Mesothelial cell of epicardium (in vitro differentiated cells): Measurements from ENCODE around the gene TSEN15. TPM values are rescaled to one million over a fixed set of nuclear protein-coding genes. Genes with fewer than 3 reads are reported as not detected.
A peak's percentile ranks its signal among the peaks of the same experiment; 100 is the strongest.

Experiments
- DNase-seq, 2 experiments: peaks; one replicate each; pipeline ENCODE4 v3.0.0; 2021; ENCODE audit warnings: low spot score in 2 of 2; ENCODE audit not compliant: unreplicated experiment in 2 of 2
- H3K27ac Mint-ChIP-seq: 2 replicates; pipeline ENCODE4 v1.8.0; 2021; ENCODE audit warnings: mixed read lengths
- H3K27me3 Mint-ChIP-seq: 2 replicates; pipeline ENCODE4 v1.8.0; 2021; ENCODE audit warnings: low read depth, mixed read lengths
- H3K36me3 Mint-ChIP-seq: 2 replicates; pipeline ENCODE4 v1.8.0; 2021; ENCODE audit warnings: mixed read lengths
- H3K4me1 Mint-ChIP-seq: 2 replicates; pipeline ENCODE4 v1.8.0; 2021; ENCODE audit warnings: mixed read lengths
- H3K4me3 Mint-ChIP-seq: 2 replicates; pipeline ENCODE4 v1.8.0; 2021; ENCODE audit warnings: mild to moderate bottlenecking, moderate library complexity, mixed read lengths
- H3K9me3 Mint-ChIP-seq: 2 replicates; pipeline ENCODE4 v1.8.0; 2021; ENCODE audit warnings: mixed read lengths
- total RNA-seq: library from RNA; stranded (reverse); gene quantifications from 3 replicates; pipeline ENCODE4 v1.2.1, GENCODE V29; 2021
- TF ChIP-seq, protein P1 (sequence below): fragments of 200-600 bp; sonication (generic); IDR thresholded peaks from one replicate; pipeline ENCODE4 v1.5.0; 2021; ENCODE audit warnings: antibody characterized with exemption; ENCODE audit not compliant: unreplicated experiment

Gene TSEN15
- total RNA-seq, 1 donor from 2014 or later, result 32.8 TPM

DNA sequence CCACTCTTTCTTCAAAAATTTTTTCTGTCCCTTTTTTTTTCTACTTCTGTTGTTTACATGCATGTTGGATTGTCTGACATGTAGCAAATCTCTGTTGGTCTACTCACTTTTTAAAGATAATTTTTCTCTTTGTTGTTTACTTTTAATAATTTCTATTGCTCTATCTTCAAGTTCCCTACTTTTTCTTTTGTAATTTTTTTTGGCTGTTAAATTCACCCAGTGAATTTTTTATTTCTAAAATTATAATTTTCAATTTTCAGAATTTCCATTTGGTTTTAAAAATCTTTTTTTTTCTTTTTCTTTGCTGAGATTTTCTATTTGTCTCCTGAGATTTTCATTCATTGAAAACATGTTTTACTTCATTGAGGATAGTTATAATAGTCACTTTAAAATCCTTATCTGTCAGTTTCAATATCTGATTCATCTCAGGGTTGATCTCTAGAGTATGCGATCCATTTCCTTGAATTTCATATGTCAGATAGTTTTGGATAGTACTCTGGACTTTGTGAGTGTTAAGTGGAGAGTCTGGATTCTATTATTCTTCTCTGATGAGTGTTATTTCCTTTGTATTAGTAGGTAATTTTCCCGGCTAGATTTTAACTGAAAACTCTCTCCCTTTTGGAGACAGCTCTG lies 1.6 kb upstream of the TSEN15 start:
- TF ChIP-seq, protein P1, sequence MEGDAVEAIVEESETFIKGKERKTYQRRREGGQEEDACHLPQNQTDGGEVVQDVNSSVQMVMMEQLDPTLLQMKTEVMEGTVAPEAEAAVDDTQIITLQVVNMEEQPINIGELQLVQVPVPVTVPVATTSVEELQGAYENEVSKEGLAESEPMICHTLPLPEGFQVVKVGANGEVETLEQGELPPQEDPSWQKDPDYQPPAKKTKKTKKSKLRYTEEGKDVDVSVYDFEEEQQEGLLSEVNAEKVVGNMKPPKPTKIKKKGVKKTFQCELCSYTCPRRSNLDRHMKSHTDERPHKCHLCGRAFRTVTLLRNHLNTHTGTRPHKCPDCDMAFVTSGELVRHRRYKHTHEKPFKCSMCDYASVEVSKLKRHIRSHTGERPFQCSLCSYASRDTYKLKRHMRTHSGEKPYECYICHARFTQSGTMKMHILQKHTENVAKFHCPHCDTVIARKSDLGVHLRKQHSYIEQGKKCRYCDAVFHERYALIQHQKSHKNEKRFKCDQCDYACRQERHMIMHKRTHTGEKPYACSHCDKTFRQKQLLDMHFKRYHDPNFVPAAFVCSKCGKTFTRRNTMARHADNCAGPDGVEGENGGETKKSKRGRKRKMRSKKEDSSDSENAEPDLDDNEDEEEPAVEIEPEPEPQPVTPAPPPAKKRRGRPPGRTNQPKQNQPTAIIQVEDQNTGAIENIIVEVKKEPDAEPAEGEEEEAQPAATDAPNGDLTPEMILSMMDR, result no peak
- peak overlapping the region; percentile 21 for H3K4me3 Mint-ChIP-seq
- H3K36me3 Mint-ChIP-seq, result peaks cover 7% of the 10 kb centered on the region
- H3K27ac Mint-ChIP-seq, result peak overlapping the region; percentile 98
- H3K27me3 Mint-ChIP-seq, result peaks cover 1% of the 10 kb centered on the region
- no peak for DNase-seq
- no peaks in the 10 kb centered on the region for H3K9me3 Mint-ChIP-seq
- H3K4me1 Mint-ChIP-seq, result peaks cover 33% of the 10 kb centered on the region

DNA sequence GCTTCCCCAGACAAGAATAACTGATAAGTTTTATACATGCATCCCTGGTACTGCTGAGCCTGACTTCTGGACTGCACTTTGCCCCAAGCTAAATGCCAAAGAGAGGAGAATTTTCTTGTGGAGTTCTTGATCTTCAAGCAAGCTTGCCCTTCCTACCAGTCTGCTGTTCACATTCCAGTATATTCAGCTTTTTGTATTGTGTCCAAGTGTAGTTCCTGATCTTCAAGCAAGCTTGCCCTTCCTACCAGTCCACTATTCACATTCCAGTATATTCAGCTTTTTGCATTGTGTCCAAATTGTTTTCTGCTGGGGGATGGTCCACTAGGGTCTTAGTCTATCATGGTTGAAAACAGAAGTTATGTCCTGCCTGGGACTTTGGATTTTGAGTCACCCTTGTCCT lies 894 bp upstream of the TSEN15 start:
- Mint-ChIP-seq H3K4me1 (peaks cover 32% of the 10 kb centered on the region), H3K27me3 (peaks cover 1% of the 10 kb centered on the region), H3K36me3 (peaks cover 11% of the 10 kb centered on the region), H3K27ac (peak overlapping the region; percentile 98), H3K9me3 (no peaks in the 10 kb centered on the region), H3K4me3 (peak overlapping the region; percentile 99)
- TF ChIP-seq, protein P1, result no peak
- no peak for DNase-seq

DNA sequence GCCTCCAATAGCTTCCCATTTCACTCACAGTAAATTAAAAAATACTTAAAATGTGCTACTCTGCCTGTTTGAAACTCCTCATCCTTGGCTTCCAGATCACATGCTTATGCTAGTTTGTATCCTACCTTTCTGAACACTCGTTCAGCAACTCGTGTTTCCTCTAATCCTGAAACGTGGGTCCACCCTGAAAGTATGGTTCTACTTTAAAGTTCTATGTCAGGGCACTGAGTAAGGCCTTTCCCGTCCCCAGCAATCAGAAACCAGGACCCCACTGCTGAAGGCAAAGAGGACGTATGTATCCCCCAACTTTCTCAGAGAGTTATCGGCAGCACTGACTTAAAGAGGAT lies 419 bp upstream of the TSEN15 start:
- Mint-ChIP-seq H3K27me3 (peaks cover 1% of the 10 kb centered on the region), H3K4me1 (peaks cover 32% of the 10 kb centered on the region), H3K27ac (peak overlapping the region; percentile 98), H3K9me3 (no peaks in the 10 kb centered on the region), H3K36me3 (peaks cover 11% of the 10 kb centered on the region), H3K4me3 (peak overlapping the region; percentile 99)
- TF ChIP-seq, protein P1, result no peak
- no peak for DNase-seq

DNA sequence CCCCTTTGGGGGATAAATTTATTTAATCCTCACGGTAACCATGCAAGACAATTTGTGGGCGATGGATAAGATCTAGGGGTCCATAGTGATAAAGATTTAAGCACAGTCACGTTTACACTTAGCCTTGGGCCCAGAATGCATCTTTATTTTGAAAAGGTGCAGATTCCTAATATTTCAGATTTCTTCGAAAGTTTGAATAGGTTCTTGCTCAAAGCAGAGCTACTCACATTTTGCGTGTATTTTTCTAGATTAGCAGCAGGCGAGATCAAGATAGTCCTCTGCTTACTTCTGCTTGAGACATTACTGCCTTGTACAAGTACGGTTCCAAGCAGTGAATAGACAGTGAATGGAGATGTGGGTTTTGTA lies 647 bp downstream of the TSEN15 start:
- H3K4me3 Mint-ChIP-seq, result peak overlapping the region; percentile 99
- TF ChIP-seq, protein P1, result no peak
- peak overlapping the region; percentile 99 for H3K27ac Mint-ChIP-seq
- H3K36me3 Mint-ChIP-seq, result peaks cover 12% of the 10 kb centered on the region
- peaks cover 39% of the 10 kb centered on the region for H3K4me1 Mint-ChIP-seq
- DNase-seq, result no peak
- H3K9me3 Mint-ChIP-seq, result no peaks in the 10 kb centered on the region
- peaks cover 1% of the 10 kb centered on the region for H3K27me3 Mint-ChIP-seq

DNA sequence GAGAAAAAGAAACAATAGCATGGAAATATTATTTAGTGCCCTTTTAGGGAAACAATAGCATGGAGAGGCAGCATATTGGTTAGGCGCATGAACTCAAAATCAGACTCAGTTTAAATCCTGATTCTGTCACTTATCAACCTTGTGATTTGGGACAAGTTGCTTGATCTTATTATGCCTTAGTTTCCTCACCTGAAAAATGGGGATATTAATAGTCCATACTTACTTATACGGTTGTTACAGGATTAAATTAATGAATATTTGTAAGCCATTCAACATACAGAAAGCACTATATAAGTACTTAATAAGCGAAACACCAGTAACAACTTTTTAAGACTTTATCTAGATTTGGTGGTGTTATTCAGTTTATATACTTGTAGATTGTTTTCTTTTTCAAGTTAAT lies 1.2 kb downstream of the TSEN15 start:
- peak overlapping the region; percentile 99 for H3K4me3 Mint-ChIP-seq
- H3K27me3 Mint-ChIP-seq, result no peaks in the 10 kb centered on the region
- H3K36me3 Mint-ChIP-seq, result peaks cover 12% of the 10 kb centered on the region
- peak overlapping the region; percentile 99 for H3K27ac Mint-ChIP-seq
- H3K4me1 Mint-ChIP-seq, result peaks cover 39% of the 10 kb centered on the region
- TF ChIP-seq, protein P1, result no peak
- H3K9me3 Mint-ChIP-seq, result no peaks in the 10 kb centered on the region
- no peak for DNase-seq

DNA sequence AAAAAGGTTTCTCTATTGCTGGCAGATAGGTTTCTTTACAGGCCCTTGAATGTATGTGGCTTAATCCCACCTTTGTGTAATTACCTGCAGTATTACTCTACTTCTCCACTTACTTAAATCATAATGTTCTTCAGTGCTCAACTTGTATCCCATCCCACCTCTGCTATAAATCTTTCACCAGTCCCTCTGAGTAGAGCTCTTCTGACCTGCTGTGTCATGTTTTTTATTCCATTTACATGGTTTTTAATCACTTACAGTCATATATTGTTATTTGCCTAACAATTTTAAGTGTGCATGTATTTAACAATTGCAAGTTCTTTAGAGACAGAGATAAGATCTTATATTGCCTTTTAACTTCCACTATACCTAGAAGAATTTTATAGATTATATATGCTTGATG lies 2.4 kb downstream of the TSEN15 start:
- Mint-ChIP-seq H3K4me1 (peaks cover 41% of the 10 kb centered on the region), H3K9me3 (no peaks in the 10 kb centered on the region), H3K36me3 (peaks cover 13% of the 10 kb centered on the region), H3K27me3 (no peaks in the 10 kb centered on the region), H3K4me3 (no peak overlapping the region), H3K27ac (no peak overlapping the region)
- TF ChIP-seq, protein P1, result no peak
- DNase-seq, result no peak
